ENCODE results near the gene ZFYVE16. TPM values are rescaled to one million over a fixed set of nuclear protein-coding genes. Genes with fewer than 3 reads are reported as not detected.
"Not testable (repeated sequence)": the region's sequence is repeated elsewhere in the genome, so short reads cannot be mapped to it uniquely, and the experiment has no call there.

ZFYVE16 gene
- total RNA-seq, 1 experiment from 2014 or later, result 52.7 TPM

- intact Hi-C loops (cut with micrococcal nuclease; ENCODE audit: unreplicated experiment), result no loop called here
- no peak overlapping the region for H3K4me3 Mint-ChIP-seq (ENCODE audit: low read depth, unreplicated experiment)
- H3K27ac Mint-ChIP-seq (ENCODE audit: unreplicated experiment), result peak overlapping the region; percentile 16
- TF ChIP-seq, protein P1, sequence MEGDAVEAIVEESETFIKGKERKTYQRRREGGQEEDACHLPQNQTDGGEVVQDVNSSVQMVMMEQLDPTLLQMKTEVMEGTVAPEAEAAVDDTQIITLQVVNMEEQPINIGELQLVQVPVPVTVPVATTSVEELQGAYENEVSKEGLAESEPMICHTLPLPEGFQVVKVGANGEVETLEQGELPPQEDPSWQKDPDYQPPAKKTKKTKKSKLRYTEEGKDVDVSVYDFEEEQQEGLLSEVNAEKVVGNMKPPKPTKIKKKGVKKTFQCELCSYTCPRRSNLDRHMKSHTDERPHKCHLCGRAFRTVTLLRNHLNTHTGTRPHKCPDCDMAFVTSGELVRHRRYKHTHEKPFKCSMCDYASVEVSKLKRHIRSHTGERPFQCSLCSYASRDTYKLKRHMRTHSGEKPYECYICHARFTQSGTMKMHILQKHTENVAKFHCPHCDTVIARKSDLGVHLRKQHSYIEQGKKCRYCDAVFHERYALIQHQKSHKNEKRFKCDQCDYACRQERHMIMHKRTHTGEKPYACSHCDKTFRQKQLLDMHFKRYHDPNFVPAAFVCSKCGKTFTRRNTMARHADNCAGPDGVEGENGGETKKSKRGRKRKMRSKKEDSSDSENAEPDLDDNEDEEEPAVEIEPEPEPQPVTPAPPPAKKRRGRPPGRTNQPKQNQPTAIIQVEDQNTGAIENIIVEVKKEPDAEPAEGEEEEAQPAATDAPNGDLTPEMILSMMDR (IDR thresholded peaks at IDR 0.05; ENCODE audit: unreplicated experiment), result no peak
- no TSS peak for BruUV-seq (replicated peaks)
- DNase-seq, result no peak
- no peaks in the 10 kb centered on the region for H3K27me3 Mint-ChIP-seq (ENCODE audit: unreplicated experiment)
- CTCF ChIA-PET, result interaction anchor here (0.6 to 1.3 kb wide), 5 partner anchors 14 to 448 kb away, joined by 3 to 8 read pairs (median 3); no protein-coding TSS in a partner anchor
- peaks cover 19% of the 10 kb centered on the region for H3K4me1 Mint-ChIP-seq (ENCODE audit: low read depth, unreplicated experiment)
- H3K9me3 Mint-ChIP-seq (ENCODE audit: low read depth, unreplicated experiment), result peaks cover 8% of the 10 kb centered on the region
- peaks cover 18% of the 10 kb centered on the region for H3K36me3 Mint-ChIP-seq (ENCODE audit: insufficient read depth, unreplicated experiment)
These were observed 59.0 kb downstream of the ZFYVE16 start for GRCh38 chr5:80466669-80467485.

- no peaks in the 10 kb centered on the region for H3K27me3 Mint-ChIP-seq (ENCODE audit: unreplicated experiment)
- intact Hi-C loops (cut with micrococcal nuclease; ENCODE audit: unreplicated experiment), result no loop called here
- peaks cover 8% of the 10 kb centered on the region for H3K9me3 Mint-ChIP-seq (ENCODE audit: low read depth, unreplicated experiment)
- peaks cover 11% of the 10 kb centered on the region for H3K36me3 Mint-ChIP-seq (ENCODE audit: insufficient read depth, unreplicated experiment)
- TF ChIP-seq, protein P1 (IDR thresholded peaks at IDR 0.05; ENCODE audit: unreplicated experiment), result no peak
- CTCF ChIA-PET, result no interaction called here
- H3K4me3 Mint-ChIP-seq (ENCODE audit: low read depth, unreplicated experiment), result no peak overlapping the region
- BruUV-seq (replicated peaks), result no TSS peak
- no peak for DNase-seq
- peaks cover 19% of the 10 kb centered on the region for H3K4me1 Mint-ChIP-seq (ENCODE audit: low read depth, unreplicated experiment)
- H3K27ac Mint-ChIP-seq (ENCODE audit: unreplicated experiment), result no peak overlapping the region
These were observed 60.3 kb downstream of the ZFYVE16 start for GRCh38 chr5:80468131-80468530.

- H3K9me3 Mint-ChIP-seq (ENCODE audit: low read depth, unreplicated experiment); BruUV-seq (replicated peaks); DNase-seq; H3K4me3 Mint-ChIP-seq (ENCODE audit: low read depth, unreplicated experiment); H3K27ac Mint-ChIP-seq (ENCODE audit: unreplicated experiment); intact Hi-C loops (cut with micrococcal nuclease; ENCODE audit: unreplicated experiment); H3K27me3 Mint-ChIP-seq (ENCODE audit: unreplicated experiment); CTCF ChIA-PET: not testable (repeated sequence)
- peaks cover 19% of the 10 kb centered on the region for H3K4me1 Mint-ChIP-seq (ENCODE audit: low read depth, unreplicated experiment)
- H3K36me3 Mint-ChIP-seq (ENCODE audit: insufficient read depth, unreplicated experiment), result peaks cover 15% of the 10 kb centered on the region
These were observed 62.8 kb downstream of the ZFYVE16 start for GRCh38 chr5:80470631-80471030.

GRCh38 chr5:80474929-80475328 lies 67.1 kb downstream of the ZFYVE16 start:
- TF ChIP-seq, protein P1 (IDR thresholded peaks at IDR 0.05; ENCODE audit: unreplicated experiment), result no peak
- BruUV-seq (replicated peaks), result no TSS peak
- no peaks in the 10 kb centered on the region for H3K9me3 Mint-ChIP-seq (ENCODE audit: low read depth, unreplicated experiment)
- no peaks in the 10 kb centered on the region for H3K4me1 Mint-ChIP-seq (ENCODE audit: low read depth, unreplicated experiment)
- DNase-seq, result no peak
- intact Hi-C loops (cut with micrococcal nuclease; ENCODE audit: unreplicated experiment), result no loop called here
- CTCF ChIA-PET, result no interaction called here
- peaks cover 9% of the 10 kb centered on the region for H3K36me3 Mint-ChIP-seq (ENCODE audit: insufficient read depth, unreplicated experiment)
- no peak overlapping the region for H3K4me3 Mint-ChIP-seq (ENCODE audit: low read depth, unreplicated experiment)
- H3K27ac Mint-ChIP-seq (ENCODE audit: unreplicated experiment), result no peak overlapping the region
- H3K27me3 Mint-ChIP-seq (ENCODE audit: unreplicated experiment), result no peaks in the 10 kb centered on the region

- Mint-ChIP-seq H3K36me3 (ENCODE audit: insufficient read depth, unreplicated experiment) (peaks cover 33% of the 10 kb centered on the region), H3K9me3 (ENCODE audit: low read depth, unreplicated experiment) (peaks cover 3% of the 10 kb centered on the region), H3K27me3 (ENCODE audit: unreplicated experiment) (no peaks in the 10 kb centered on the region), H3K4me3 (ENCODE audit: low read depth, unreplicated experiment) (no peak overlapping the region), H3K4me1 (ENCODE audit: low read depth, unreplicated experiment) (no peaks in the 10 kb centered on the region), H3K27ac (ENCODE audit: unreplicated experiment) (no peak overlapping the region)
- no TSS peak for BruUV-seq (replicated peaks)
- TF ChIP-seq, protein P1 (IDR thresholded peaks at IDR 0.05; ENCODE audit: unreplicated experiment), result no peak
- DNase-seq, result no peak
- CTCF ChIA-PET, result no interaction called here
- intact Hi-C loops (cut with micrococcal nuclease; ENCODE audit: unreplicated experiment), result no loop called here
These were observed 71.8 kb downstream of the ZFYVE16 start for GRCh38 chr5:80479713-80480112.

Measured in Calu3 (cell line).